Activated T-cell treated with anti-CD3 and anti-CD28 coated beads for 4 hours (primary cell): ENCODE measurements around the gene JHY.
"Not testable (repeated sequence)": the region's sequence is repeated elsewhere in the genome, so short reads cannot be mapped to it uniquely, and the experiment has no call there.

Experiments used
- DNase-seq: peaks from one replicate; pipeline ENCODE4 v3.0.0-alpha.2; 2020

JHY gene

GRCh38 chr11:122882189-122882856 is at the start of gene JHY:
JHY (plus strand) TSS chr11:122882759; CDS start chr11:122885850, 3,091 bp downstream.
- DNase-seq: peak; percentile 30

- no peak for DNase-seq
These were observed 48.6 kb upstream of the JHY start for GRCh38 chr11:122833846-122834464.

- DNase-seq: no peak
These were observed 45.6 kb upstream of the JHY start for GRCh38 chr11:122836916-122837315.

- no peak for DNase-seq
These were observed 44.8 kb upstream of the JHY start for GRCh38 chr11:122837528-122838346.

GRCh38 chr11:122843281-122844141 is 39.0 kb upstream of the JHY start:
- DNase-seq: no peak

- no peak for DNase-seq
These were observed 35.1 kb upstream of the JHY start for GRCh38 chr11:122847466-122847865.

- DNase-seq: no peak
These were observed 34.4 kb upstream of the JHY start for GRCh38 chr11:122848186-122848585.

- no peak for DNase-seq
These were observed 32.4 kb upstream of the JHY start for GRCh38 chr11:122850076-122850631.

- no peak for DNase-seq
These were observed 31.1 kb upstream of the JHY start for GRCh38 chr11:122851366-122851966.

- peak; percentile 30 for DNase-seq
These were observed 30.3 kb upstream of the JHY start for GRCh38 chr11:122852074-122852795.

GRCh38 chr11:122852796-122853160 is 29.8 kb upstream of the JHY start:
- DNase-seq: no peak

GRCh38 chr11:122853261-122853660 is 29.3 kb upstream of the JHY start:
- no peak for DNase-seq

- peak; percentile 49 for DNase-seq
These were observed 28.6 kb upstream of the JHY start for GRCh38 chr11:122853971-122854446.

GRCh38 chr11:122861631-122862030 is 20.9 kb upstream of the JHY start:
- no peak for DNase-seq

- DNase-seq: no peak
These were observed 20.5 kb upstream of the JHY start for GRCh38 chr11:122862091-122862490.

- DNase-seq: not testable (repeated sequence)
These were observed 19.4 kb upstream of the JHY start for GRCh38 chr11:122863154-122863553.

- DNase-seq: peak; percentile 28
These were observed 18.7 kb upstream of the JHY start for GRCh38 chr11:122863704-122864326.

GRCh38 chr11:122864386-122865115 is 18.0 kb upstream of the JHY start:
- DNase-seq: no peak

GRCh38 chr11:122869622-122870021 is 12.9 kb upstream of the JHY start:
- DNase-seq: no peak

- no peak for DNase-seq
These were observed 11.3 kb upstream of the JHY start for GRCh38 chr11:122871302-122871701.
